Thyroid gland (tissue), 4 donors: ENCODE results near the gene GCNT3. TPM values are rescaled to one million over a fixed set of nuclear protein-coding genes. Genes with fewer than 3 reads are reported as not detected.

Experiments used
- DNase-seq, 2 donors: peaks; one replicate each; pipeline ENCODE4 v3.0.0-alpha.2; 2019
- H3K27ac ChIP-seq, 3 donors: fragments of 200-600 bp; sonication (generic); 1 replicate in 2 of 3; 2 replicates in 1 of 3; pipeline ENCODE4 v1.5.1; 2016 to 2019; ENCODE audit warnings: mild to moderate bottlenecking in 1 of 3, moderate library complexity in 1 of 3
- H3K27me3 ChIP-seq: fragments of 200-600 bp; sonication (generic); one replicate; pipeline ENCODE4 v1.5.1; 2019
- H3K36me3 ChIP-seq, 2 donors: fragments of 200-600 bp; sonication (generic); one replicate each; pipeline ENCODE4 v1.5.1; 2016 to 2019
- H3K4me1 ChIP-seq, 2 donors: fragments of 200-600 bp; sonication (generic); one replicate each; pipeline ENCODE4 v1.5.1; 2017 to 2019
- H3K4me3 ChIP-seq, 3 donors: fragments of 200-600 bp; sonication (generic); replicated peaks in 1 of 3; 1 replicate in 2 of 3; 2 replicates in 1 of 3; pipeline ENCODE4 v1.5.1; 2016; ENCODE audit warnings: mild to moderate bottlenecking in 1 of 3
- H3K9me3 ChIP-seq: fragments of 200-600 bp; sonication (generic); one replicate; pipeline ENCODE4 v1.5.1; 2017
- CTCF ChIP-seq, 6 experiments: fragments of 200-600 bp in 3 of 6; fragments of 450-650 bp in 3 of 6; sonication (generic) in 3 of 6; IDR thresholded peaks; one replicate each; pipeline ENCODE4 v1.5.1; 2016 to 2019; ENCODE audit warnings: antibody characterized with exemption in 6 of 6, mild to moderate bottlenecking in 2 of 6, inconsistent platforms in 1 of 6, moderate library complexity in 1 of 6
- POLR2A ChIP-seq, 2 donors: fragments of 450-650 bp; IDR thresholded peaks; one replicate each; pipeline ENCODE4 v1.6.1; 2017; ENCODE audit warnings: antibody characterized with exemption in 2 of 2, mild to moderate bottlenecking in 2 of 2, moderate library complexity in 1 of 2
- WGBS, 2 donors: methylation state at CpG; one replicate each; pipeline ENCODE4 v1.1.5; 2017; 5-methylcytosine and 5-hydroxymethylcytosine counted together
- intact Hi-C: fragments of 100-400 bp; cut with DNase I; formaldehyde crosslinking; loops from one replicate; pipeline ENCODE4 v1.15.1; 2023
- total RNA-seq, 4 donors: library from RNA; depleted of rRNA; stranded (reverse); fragments of >200 nt; gene quantifications; one replicate each; pipeline ENCODE4 v1.2.3, GENCODE V29; 2016

The GCNT3 gene
- total RNA-seq, 4 donors from 2014 or later, result 0.13 to 2.2 (median 2.1) TPM; not detected in 1

GRCh38 chr15:59569477-59569876 lies 42.1 kb upstream of the GCNT3 start:
- no peak overlapping the region for H3K4me3 ChIP-seq
- 92% methylated on average over 8 of the region's 8 CpGs for WGBS, 2 donors
- H3K36me3 ChIP-seq, result no peaks in the 10 kb centered on the region
- no peak overlapping the region for H3K27ac ChIP-seq
- no peaks in the 10 kb centered on the region for H3K27me3 ChIP-seq
- DNase-seq, result no peak
- no peaks in the 10 kb centered on the region for H3K9me3 ChIP-seq
- TF ChIP-seq CTCF (IDR thresholded peaks at IDR 0.05), result no peak
- TF ChIP-seq POLR2A (IDR thresholded peaks at IDR 0.05), result no peak
- intact Hi-C loops, result no loop called here
- no peaks in the 10 kb centered on the region for H3K4me1 ChIP-seq

- H3K27ac ChIP-seq, result no peak overlapping the region
- 70 to 71% methylated on average over 3 of the region's 3 CpGs for WGBS, 2 donors
Measured at GRCh38 chr15:59570315-59570714, 41.3 kb upstream of the GCNT3 start.

GRCh38 chr15:59571606-59572005 lies 40.0 kb upstream of the GCNT3 start:
- Histone ChIP-seq H3K4me1 (no peaks in the 10 kb centered on the region), H3K36me3 (no peaks in the 10 kb centered on the region), H3K27ac (no peak overlapping the region), H3K4me3 (no peak overlapping the region), H3K27me3 (no peaks in the 10 kb centered on the region), H3K9me3 (no peaks in the 10 kb centered on the region)
- intact Hi-C loops, result no loop called here
- DNase-seq, result no peak
- WGBS, 2 donors, result 94 to 95% methylated on average over 6 of the region's 6 CpGs
- TF ChIP-seq CTCF (IDR thresholded peaks at IDR 0.05), result no peak
- TF ChIP-seq POLR2A (IDR thresholded peaks at IDR 0.05), result no peak

More at GRCh38 chr15:59570315-59570714, 41.3 kb upstream of the GCNT3 start:
- TF ChIP-seq POLR2A (IDR thresholded peaks at IDR 0.05) (no peak), CTCF (IDR thresholded peaks at IDR 0.05) (no peak)
- intact Hi-C loops, result no loop called here
- Histone ChIP-seq H3K27me3 (no peaks in the 10 kb centered on the region), H3K9me3 (no peaks in the 10 kb centered on the region), H3K4me1 (no peaks in the 10 kb centered on the region), H3K36me3 (no peaks in the 10 kb centered on the region), H3K4me3 (no peak overlapping the region)
- DNase-seq, result no peak

- no peak overlapping the region for H3K27ac ChIP-seq
Measured at GRCh38 chr15:59583088-59583487, 28.5 kb upstream of the GCNT3 start.

More at GRCh38 chr15:59583088-59583487, 28.5 kb upstream of the GCNT3 start:
- no peak overlapping the region for H3K4me3 ChIP-seq
- no peaks in the 10 kb centered on the region for H3K9me3 ChIP-seq
- DNase-seq, result no peak
- no peaks in the 10 kb centered on the region for H3K27me3 ChIP-seq
- TF ChIP-seq POLR2A (IDR thresholded peaks at IDR 0.05) (no peak), CTCF (IDR thresholded peaks at IDR 0.05) (no peak)
- H3K36me3 ChIP-seq, result no peaks in the 10 kb centered on the region
- H3K4me1 ChIP-seq, result peaks cover 0 to 8% of the 10 kb centered on the region in 2 donors
- intact Hi-C loops, result no loop called here
- 93 to 94% methylated on average over 3 of the region's 3 CpGs for WGBS, 2 donors
